Left ventricle myocardium inferior (tissue), 1 donor: Measurements from ENCODE around the gene RAI1. TPM values are rescaled to one million over a fixed set of nuclear protein-coding genes. Genes with fewer than 3 reads are reported as not detected.

Source experiments
- DNase-seq: peaks from one replicate; pipeline ENCODE4 v3.0.0-alpha.2; 2020
- H3K27ac ChIP-seq: fragments of 200-600 bp; replicated peaks from 2 replicates; pipeline ENCODE4 v1.8.0; 2021
- H3K27me3 ChIP-seq: fragments of 200-600 bp; 2 replicates; pipeline ENCODE4 v1.8.0; 2021; ENCODE audit warnings: low read depth
- H3K36me3 ChIP-seq: fragments of 200-600 bp; 2 replicates; pipeline ENCODE4 v1.8.0; 2021
- H3K4me1 ChIP-seq: fragments of 200-600 bp; 2 replicates; pipeline ENCODE4 v1.8.0; 2021
- H3K4me3 ChIP-seq: fragments of 200-600 bp; 2 replicates; pipeline ENCODE4 v1.8.0; 2021; ENCODE audit warnings: mild to moderate bottlenecking, moderate library complexity
- H3K9me3 ChIP-seq: fragments of 200-600 bp; replicated peaks from 2 replicates; pipeline ENCODE4 v1.8.0; 2021
- intact Hi-C: fragments of 100-400 bp; cut with micrococcal nuclease; formaldehyde crosslinking; loops from one replicate; pipeline ENCODE4 v1.11.0; 2022
- total RNA-seq: library from RNA; stranded (reverse); fragmentation: NEBNext Ultra II Directional; extraction: Animal tissue kit (Norgen Biotek cat#: 25700); gene quantifications from one replicate; pipeline ENCODE4 v1.2.1, GENCODE V29; 2021
- TF ChIP-seq, protein P1 (sequence below): fragments of 200-600 bp; IDR thresholded peaks from 2 replicates; pipeline ENCODE4 v1.8.0; 2021; ENCODE audit warnings: antibody characterized with exemption, mild to moderate bottlenecking, borderline replicate concordance
- donor health status: DM: no; HTN: yes; CAD: no; lungs with severe emphysema.

RAI1 gene
- total RNA-seq, 1 donor from 2014 or later = 22.5 TPM

GRCh38 chr17:17813055-17813724 is 131.9 kb downstream of the RAI1 start:
- Histone ChIP-seq H3K27ac (peak overlapping the region; percentile 34), H3K9me3 (no peaks in the 10 kb centered on the region), H3K27me3 (no peaks in the 10 kb centered on the region), H3K4me3 (no peak overlapping the region), H3K36me3 (peaks cover 49% of the 10 kb centered on the region), H3K4me1 (peaks cover 90% of the 10 kb centered on the region)
- no peak for DNase-seq
- TF ChIP-seq, protein P1, sequence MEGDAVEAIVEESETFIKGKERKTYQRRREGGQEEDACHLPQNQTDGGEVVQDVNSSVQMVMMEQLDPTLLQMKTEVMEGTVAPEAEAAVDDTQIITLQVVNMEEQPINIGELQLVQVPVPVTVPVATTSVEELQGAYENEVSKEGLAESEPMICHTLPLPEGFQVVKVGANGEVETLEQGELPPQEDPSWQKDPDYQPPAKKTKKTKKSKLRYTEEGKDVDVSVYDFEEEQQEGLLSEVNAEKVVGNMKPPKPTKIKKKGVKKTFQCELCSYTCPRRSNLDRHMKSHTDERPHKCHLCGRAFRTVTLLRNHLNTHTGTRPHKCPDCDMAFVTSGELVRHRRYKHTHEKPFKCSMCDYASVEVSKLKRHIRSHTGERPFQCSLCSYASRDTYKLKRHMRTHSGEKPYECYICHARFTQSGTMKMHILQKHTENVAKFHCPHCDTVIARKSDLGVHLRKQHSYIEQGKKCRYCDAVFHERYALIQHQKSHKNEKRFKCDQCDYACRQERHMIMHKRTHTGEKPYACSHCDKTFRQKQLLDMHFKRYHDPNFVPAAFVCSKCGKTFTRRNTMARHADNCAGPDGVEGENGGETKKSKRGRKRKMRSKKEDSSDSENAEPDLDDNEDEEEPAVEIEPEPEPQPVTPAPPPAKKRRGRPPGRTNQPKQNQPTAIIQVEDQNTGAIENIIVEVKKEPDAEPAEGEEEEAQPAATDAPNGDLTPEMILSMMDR = no peak
- intact Hi-C loops = loop anchor here (2.0 to 5.0 kb wide), 2 partner anchors 48 to 104 kb away; no protein-coding TSS in a partner anchor

DNA sequence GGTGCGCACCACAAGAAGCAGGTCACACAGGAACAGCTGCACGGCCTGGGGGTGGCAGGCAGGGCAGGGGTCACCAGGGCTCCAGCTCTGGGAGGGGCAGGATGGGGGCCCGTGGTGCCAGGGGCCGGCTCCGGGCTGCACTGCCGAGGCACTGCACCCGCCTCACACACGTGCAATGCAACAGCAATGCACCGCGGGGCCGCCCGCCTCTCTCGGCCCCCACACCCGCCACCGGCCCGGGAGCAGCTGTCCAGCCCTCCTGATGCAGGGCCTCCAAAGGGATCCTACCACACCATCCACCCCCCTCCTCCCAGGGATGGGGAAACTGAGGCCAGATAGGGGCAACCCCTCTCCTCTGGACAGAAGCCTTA is 132.5 kb downstream of the RAI1 start:
- TF ChIP-seq, protein P1 = no peak
- Histone ChIP-seq H3K9me3 (no peaks in the 10 kb centered on the region), H3K27ac (peak overlapping the region; percentile 85), H3K36me3 (peaks cover 54% of the 10 kb centered on the region), H3K4me1 (peaks cover 95% of the 10 kb centered on the region), H3K27me3 (no peaks in the 10 kb centered on the region), H3K4me3 (no peak overlapping the region)
- DNase-seq = no peak
- intact Hi-C loops = loop anchor here (2.0 to 5.0 kb wide), 2 partner anchors 47 to 104 kb away; no protein-coding TSS in a partner anchor

- peaks cover 61% of the 10 kb centered on the region for H3K36me3 ChIP-seq
- peak overlapping the region; percentile 41 for H3K4me3 ChIP-seq
- H3K9me3 ChIP-seq = no peaks in the 10 kb centered on the region
- intact Hi-C loops = loop anchor here (5.0 kb wide), 1 partner anchor 103 kb away; no protein-coding TSS in a partner anchor
- TF ChIP-seq, protein P1 = no peak
- peak overlapping the region; percentile 85 for H3K27ac ChIP-seq
- DNase-seq = no peak
- no peaks in the 10 kb centered on the region for H3K27me3 ChIP-seq
- peaks cover 98% of the 10 kb centered on the region for H3K4me1 ChIP-seq
These were observed 133.2 kb downstream of the RAI1 start for GRCh38 chr17:17814162-17815061.

DNA sequence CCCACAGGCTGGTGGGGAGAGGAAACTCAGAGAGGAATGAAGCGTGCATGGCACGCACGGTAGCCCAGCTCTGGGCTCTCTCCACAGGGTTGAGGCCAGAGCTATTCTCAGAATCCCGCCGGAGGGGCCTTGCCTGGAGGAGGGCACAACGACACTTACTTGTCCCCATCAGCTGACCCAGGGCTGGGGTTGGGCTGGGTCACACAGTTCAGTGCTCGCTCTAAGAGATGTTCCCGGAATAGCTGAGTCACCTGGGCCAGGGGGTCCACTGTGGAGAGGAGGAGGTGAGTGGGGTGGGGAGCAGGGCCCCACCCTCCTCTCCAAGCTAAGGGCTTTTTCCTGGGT is 133.8 kb downstream of the RAI1 start:
- H3K4me3 ChIP-seq = peak overlapping the region; percentile 41
- peaks cover 98% of the 10 kb centered on the region for H3K4me1 ChIP-seq
- no peaks in the 10 kb centered on the region for H3K9me3 ChIP-seq
- peak overlapping the region; percentile 85 for H3K27ac ChIP-seq
- DNase-seq = peak; percentile 64
- TF ChIP-seq, protein P1 = no peak
- H3K27me3 ChIP-seq = no peaks in the 10 kb centered on the region
- peaks cover 67% of the 10 kb centered on the region for H3K36me3 ChIP-seq
- intact Hi-C loops = no loop called here

- Histone ChIP-seq H3K36me3 (peaks cover 70% of the 10 kb centered on the region), H3K4me1 (peaks cover 98% of the 10 kb centered on the region), H3K27me3 (no peaks in the 10 kb centered on the region), H3K27ac (peak overlapping the region; percentile 85), H3K4me3 (peak overlapping the region; percentile 18), H3K9me3 (no peaks in the 10 kb centered on the region)
- TF ChIP-seq, protein P1 = no peak
- intact Hi-C loops = no loop called here
- no peak for DNase-seq
These were observed 134.4 kb downstream of the RAI1 start for GRCh38 chr17:17815436-17816200.
